ENCODE data around the gene ZPR1. TPM values are rescaled to one million over a fixed set of nuclear protein-coding genes. Genes with fewer than 3 reads are reported as not detected.
A peak's percentile ranks its signal among the peaks of the same experiment; 100 is the strongest.

ZPR1 gene
- total and polyA plus RNA-seq, 2 donors (not counting 1 experiment from before 2014, with no cell fraction given): 17.9 to 63.1 TPM

- WGBS (ENCODE audit: insufficient coverage): 71% methylated on average over 3 of the region's 5 CpGs
- Histone ChIP-seq H3K79me2 (ENCODE audit: control insufficient read depth, insufficient read depth, low read length) (peaks cover 34% of the 10 kb centered on the region), H3K9ac (ENCODE audit: low read length) (peak overlapping the region; percentile 88), H3K27me3 (replicated peaks in 1 of 4; ENCODE audit: control extremely low read depth in 1 of 4, control insufficient read depth in 3 of 4, insufficient read depth in 4 of 4, low read length in 3 of 4) (peaks cover 0 to 10% (median 0%) of the 10 kb centered on the region in 4 experiments), H2AFZ (ENCODE audit: insufficient read depth, low read depth, low read length, poor library complexity, severe bottlenecking) (peak overlapping the region; percentile 96), H3K4me1 (ENCODE audit: control insufficient read depth in 2 of 2, insufficient read depth in 2 of 2, low read length in 2 of 2) (peaks cover 22 to 29% of the 10 kb centered on the region in 2 donors), H3K27ac (ENCODE audit: low read length in 2 of 2) (peak overlapping the region in 1 of 2 donors; percentile 82), H3K9me3 (ENCODE audit: control extremely low read depth in 1 of 3, control insufficient read depth in 2 of 3, insufficient read depth in 1 of 3, low read length in 2 of 3) (no peaks in the 10 kb centered on the region), H3K36me3 (replicated peaks in 1 of 2; ENCODE audit: control extremely low read depth in 1 of 2, control insufficient read depth in 1 of 2, extremely low read depth in 1 of 2, insufficient read depth in 2 of 2, low read length in 1 of 2) (peaks cover 6 to 48% of the 10 kb centered on the region in 2 experiments), H4K20me1 (ENCODE audit: control insufficient read depth, insufficient read depth, low read length, poor library complexity, severe bottlenecking) (peaks cover 5% of the 10 kb centered on the region), H3K4me2 (replicated peaks; ENCODE audit: low read depth, low read length, poor library complexity, severe bottlenecking) (peak overlapping the region; percentile 91), H3K4me3 (ENCODE audit: control extremely low read depth in 1 of 5, extremely low read depth in 1 of 5, insufficient read depth in 1 of 5, low read depth in 2 of 5, low read length in 4 of 5) (peak overlapping the region; percentile 45 to 88 (median 81))
- no peak for DNase-seq
- intact Hi-C loops (cut with micrococcal nuclease): loop anchor here (5.0 kb wide), 1 partner anchor 540 kb away; the partner anchor contains the start of gene CEP164
- ChIA-PET POLR2A (interaction anchor here (0.8 to 2.3 kb wide), 3 partner anchors 12 to 357 kb away, joined by 3 to 11 read pairs (median 6); partner anchors contain the start of genes BUD13 and PAFAH1B2), CTCF (interaction anchor here (0.8 to 5.2 kb wide), 6 partner anchors 10 to 440 kb away, joined by 3 to 45 read pairs (median 4); partner anchors contain the start of genes APOA1 and BUD13)
- Mint-ChIP-seq H3K4me3 (peak overlapping the region; percentile 98), H3K27ac (peak overlapping the region; percentile 98), H3K9me3 (ENCODE audit: insufficient read depth) (no peaks in the 10 kb centered on the region), H3K4me1 (peaks cover 37% of the 10 kb centered on the region), H3K27me3 (peaks cover 7% of the 10 kb centered on the region)
- ATAC-seq (ENCODE audit: low read depth): no peak
- TF ChIP-seq EZH2 (IDR thresholded peaks at IDR 0.05; ENCODE audit: borderline replicate concordance, insufficient read depth, low read depth, low read length, poor library complexity, severe bottlenecking) (no peak), CTCF (IDR thresholded peaks at IDR 0.05) (no peak)
These were observed 857 bp downstream of the ZPR1 start for GRCh38 chr11:116786966-116787365.

- peaks cover 5% of the 10 kb centered on the region for H4K20me1 ChIP-seq (ENCODE audit: control insufficient read depth, insufficient read depth, low read length, poor library complexity, severe bottlenecking)
- peaks cover 0 to 10% (median 0%) of the 10 kb centered on the region in 4 experiments for H3K27me3 ChIP-seq (replicated peaks in 1 of 4; ENCODE audit: control extremely low read depth in 1 of 4, control insufficient read depth in 3 of 4, insufficient read depth in 4 of 4, low read length in 3 of 4)
- no peak overlapping the region for H3K9ac ChIP-seq (ENCODE audit: low read length)
- Mint-ChIP-seq H3K27me3 (peaks cover 7% of the 10 kb centered on the region), H3K27ac (peak overlapping the region; percentile 98), H3K4me1 (peaks cover 37% of the 10 kb centered on the region), H3K9me3 (ENCODE audit: insufficient read depth) (no peaks in the 10 kb centered on the region), H3K4me3 (peak overlapping the region; percentile 98)
- H3K4me2 ChIP-seq (replicated peaks; ENCODE audit: low read depth, low read length, poor library complexity, severe bottlenecking): peak overlapping the region; percentile 91
- ATAC-seq (ENCODE audit: low read depth) (no peak), DNase-seq (no peak)
- H3K27ac ChIP-seq (ENCODE audit: low read length in 2 of 2): no peak overlapping the region
- intact Hi-C loops (cut with micrococcal nuclease): loop anchor here (5.0 kb wide), 1 partner anchor 541 kb away; the partner anchor contains the start of gene CEP164
- ChIA-PET CTCF (interaction anchor here (1.2 to 2.3 kb wide), 2 partner anchors 9 to 441 kb away, joined by 4 to 10 read pairs; no protein-coding TSS in a partner anchor), POLR2A (interaction anchor here (0.8 to 2.3 kb wide), 2 partner anchors 14 to 358 kb away, joined by 3 to 11 read pairs; partner anchors contain the start of genes BUD13 and PAFAH1B2)
- no peak overlapping the region for H2AFZ ChIP-seq (ENCODE audit: insufficient read depth, low read depth, low read length, poor library complexity, severe bottlenecking)
- peaks cover 6 to 52% of the 10 kb centered on the region in 2 experiments for H3K36me3 ChIP-seq (replicated peaks in 1 of 2; ENCODE audit: control extremely low read depth in 1 of 2, control insufficient read depth in 1 of 2, extremely low read depth in 1 of 2, insufficient read depth in 2 of 2, low read length in 1 of 2)
- TF ChIP-seq CTCF (IDR thresholded peaks at IDR 0.05): no peak
- WGBS (ENCODE audit: insufficient coverage): 83% methylated on average over 2 of the region's 2 CpGs
- peaks cover 34% of the 10 kb centered on the region for H3K79me2 ChIP-seq (ENCODE audit: control insufficient read depth, insufficient read depth, low read length)
- no peak overlapping the region for H3K4me3 ChIP-seq (ENCODE audit: control extremely low read depth in 1 of 5, extremely low read depth in 1 of 5, insufficient read depth in 1 of 5, low read depth in 2 of 5, low read length in 4 of 5)
- peaks cover 21 to 26% of the 10 kb centered on the region in 2 donors for H3K4me1 ChIP-seq (ENCODE audit: control insufficient read depth in 2 of 2, insufficient read depth in 2 of 2, low read length in 2 of 2)
- H3K9me3 ChIP-seq (ENCODE audit: control extremely low read depth in 1 of 3, control insufficient read depth in 2 of 3, insufficient read depth in 1 of 3, low read length in 2 of 3): no peaks in the 10 kb centered on the region
These were observed 1.5 kb downstream of the ZPR1 start for GRCh38 chr11:116786326-116786725.
